GM10266 (cell line): ENCODE results near the gene SEC24D.

Experiments
- DNase-seq: peaks from one replicate; pipeline ENCODE4 v3.0.0; 2012; ENCODE audit errors: extremely low spot score
- TF ChIP-seq, protein P1 (sequence below): IDR thresholded peaks from 2 replicates; pipeline ENCODE4 v1.5.1; 2012; ENCODE audit warnings: mild to moderate bottlenecking, low read depth; ENCODE audit not compliant: control insufficient read depth, insufficient read depth; ENCODE audit errors: missing control alignments

Gene SEC24D

DNA sequence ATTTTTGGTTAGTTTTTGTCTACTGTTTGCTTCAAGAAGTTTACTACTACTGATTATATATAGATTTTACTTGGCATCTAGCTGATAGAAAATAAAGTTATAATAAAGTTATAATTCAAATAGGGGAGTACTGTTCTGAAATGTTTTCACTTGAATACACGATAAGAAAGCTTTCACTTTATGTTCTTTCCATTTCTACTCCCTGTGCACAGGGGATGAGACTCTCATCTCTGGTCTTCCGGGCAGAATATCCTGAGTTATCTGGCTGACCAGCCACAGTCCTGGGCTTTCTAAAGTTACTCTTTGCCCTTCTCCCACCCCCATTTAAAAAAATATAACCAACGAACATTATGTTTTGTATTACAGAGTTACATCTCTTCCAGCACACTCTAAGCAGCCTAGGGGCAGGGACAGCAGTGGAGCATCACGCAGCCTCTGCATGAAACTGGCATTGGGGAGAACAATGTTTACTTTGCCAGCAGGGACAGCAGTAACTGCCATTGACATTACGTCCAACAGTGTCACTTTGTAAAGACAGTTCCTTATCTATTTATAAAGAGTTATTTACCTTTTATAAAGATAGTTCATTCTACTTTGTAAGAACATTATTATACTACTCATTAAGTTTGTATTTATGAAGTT is 86.5 kb downstream of the SEC24D start:
- DNase-seq, result no peak
- TF ChIP-seq, protein P1, sequence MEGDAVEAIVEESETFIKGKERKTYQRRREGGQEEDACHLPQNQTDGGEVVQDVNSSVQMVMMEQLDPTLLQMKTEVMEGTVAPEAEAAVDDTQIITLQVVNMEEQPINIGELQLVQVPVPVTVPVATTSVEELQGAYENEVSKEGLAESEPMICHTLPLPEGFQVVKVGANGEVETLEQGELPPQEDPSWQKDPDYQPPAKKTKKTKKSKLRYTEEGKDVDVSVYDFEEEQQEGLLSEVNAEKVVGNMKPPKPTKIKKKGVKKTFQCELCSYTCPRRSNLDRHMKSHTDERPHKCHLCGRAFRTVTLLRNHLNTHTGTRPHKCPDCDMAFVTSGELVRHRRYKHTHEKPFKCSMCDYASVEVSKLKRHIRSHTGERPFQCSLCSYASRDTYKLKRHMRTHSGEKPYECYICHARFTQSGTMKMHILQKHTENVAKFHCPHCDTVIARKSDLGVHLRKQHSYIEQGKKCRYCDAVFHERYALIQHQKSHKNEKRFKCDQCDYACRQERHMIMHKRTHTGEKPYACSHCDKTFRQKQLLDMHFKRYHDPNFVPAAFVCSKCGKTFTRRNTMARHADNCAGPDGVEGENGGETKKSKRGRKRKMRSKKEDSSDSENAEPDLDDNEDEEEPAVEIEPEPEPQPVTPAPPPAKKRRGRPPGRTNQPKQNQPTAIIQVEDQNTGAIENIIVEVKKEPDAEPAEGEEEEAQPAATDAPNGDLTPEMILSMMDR, result no peak

DNA sequence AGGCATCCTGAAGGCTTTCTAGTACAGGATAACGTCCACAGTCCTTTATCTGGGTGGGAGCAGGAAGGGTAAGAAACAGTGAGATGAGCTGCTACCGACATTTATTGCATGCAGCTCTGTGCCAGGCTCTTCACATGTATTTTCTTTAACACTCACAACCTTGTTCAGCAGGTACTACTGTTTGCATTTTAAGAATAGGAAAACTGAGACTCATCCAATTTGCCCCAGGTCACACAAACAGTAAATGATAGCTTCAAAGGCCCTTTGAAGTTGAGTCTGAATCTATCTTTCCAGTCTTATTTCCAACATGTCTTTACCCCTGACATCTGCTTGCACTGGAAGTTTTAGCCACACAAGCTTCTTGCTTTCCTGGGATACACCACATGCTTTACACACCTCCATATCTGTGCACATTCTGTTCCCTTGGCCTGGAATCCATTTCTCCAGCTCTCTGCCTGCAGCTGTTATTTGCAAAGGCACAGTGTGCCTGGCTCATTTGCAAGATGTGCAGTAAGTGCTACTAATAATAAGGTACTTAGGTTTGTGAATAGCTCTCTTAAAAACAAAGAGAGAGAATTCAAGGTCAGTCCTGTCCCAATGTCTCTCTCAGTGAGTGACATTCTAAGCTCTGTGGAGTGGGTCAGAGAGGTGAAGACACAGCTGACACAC is 89.5 kb downstream of the SEC24D start:
- TF ChIP-seq, protein P1, result no peak
- no peak for DNase-seq

DNA sequence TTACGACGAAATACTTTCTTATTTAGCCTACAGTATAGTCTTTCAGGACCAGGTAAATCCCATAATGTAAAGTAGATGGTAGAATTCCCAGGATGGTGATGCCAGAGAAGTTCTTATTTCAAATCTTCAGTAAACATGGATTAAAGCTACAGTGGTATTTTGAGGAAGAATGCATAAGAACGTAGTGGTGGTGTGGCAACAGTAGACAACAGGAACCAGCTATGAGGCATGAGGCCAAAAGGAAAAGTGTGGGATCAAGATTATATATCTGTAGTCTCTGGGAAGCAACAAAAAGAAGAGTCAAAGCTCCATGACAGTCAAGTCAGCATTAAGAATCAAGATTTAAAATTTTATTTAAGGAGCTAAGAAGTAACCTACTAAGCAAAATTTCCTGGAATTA is 90.6 kb downstream of the SEC24D start:
- DNase-seq, result no peak
- TF ChIP-seq, protein P1, result no peak

DNA sequence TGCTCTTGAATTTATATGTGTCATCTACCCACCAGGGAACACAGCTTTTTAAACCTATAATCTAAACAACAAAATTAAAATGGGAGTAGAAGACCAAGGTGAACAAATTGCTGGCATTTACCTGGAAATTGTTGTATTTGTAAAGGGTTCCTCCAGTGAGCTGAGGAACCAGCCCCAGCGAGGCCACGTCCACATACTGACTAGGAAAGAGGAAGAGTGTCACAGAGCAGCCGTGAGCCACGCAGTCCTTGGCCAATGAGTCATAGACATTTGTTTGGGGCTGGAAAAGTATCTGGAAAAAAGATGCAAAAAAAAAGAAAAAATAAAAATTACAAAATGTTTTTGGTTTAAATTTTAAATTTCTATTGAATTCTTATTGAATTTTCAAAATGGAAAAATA is 92.1 kb downstream of the SEC24D start:
- no peak for DNase-seq
- TF ChIP-seq, protein P1, result no peak

DNA sequence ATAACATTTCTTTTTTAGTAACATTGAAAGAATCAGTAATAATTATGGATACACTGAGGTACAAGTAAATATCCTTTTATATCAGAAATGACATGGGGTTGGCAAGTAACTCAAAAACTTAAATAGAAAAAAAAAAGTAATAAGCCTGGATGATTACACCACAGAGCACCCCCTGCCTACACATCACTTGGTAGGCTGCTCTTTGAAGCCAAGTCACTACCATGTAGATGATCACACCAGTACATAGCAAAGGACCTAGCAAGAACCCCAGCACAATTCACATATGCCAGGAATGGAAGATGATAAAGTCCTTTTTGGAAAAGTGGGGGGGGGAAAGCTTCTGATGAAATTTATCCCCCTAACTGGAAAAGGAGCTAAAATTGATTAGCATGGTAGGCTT is 93.9 kb downstream of the SEC24D start:
- TF ChIP-seq, protein P1, result no peak

DNA sequence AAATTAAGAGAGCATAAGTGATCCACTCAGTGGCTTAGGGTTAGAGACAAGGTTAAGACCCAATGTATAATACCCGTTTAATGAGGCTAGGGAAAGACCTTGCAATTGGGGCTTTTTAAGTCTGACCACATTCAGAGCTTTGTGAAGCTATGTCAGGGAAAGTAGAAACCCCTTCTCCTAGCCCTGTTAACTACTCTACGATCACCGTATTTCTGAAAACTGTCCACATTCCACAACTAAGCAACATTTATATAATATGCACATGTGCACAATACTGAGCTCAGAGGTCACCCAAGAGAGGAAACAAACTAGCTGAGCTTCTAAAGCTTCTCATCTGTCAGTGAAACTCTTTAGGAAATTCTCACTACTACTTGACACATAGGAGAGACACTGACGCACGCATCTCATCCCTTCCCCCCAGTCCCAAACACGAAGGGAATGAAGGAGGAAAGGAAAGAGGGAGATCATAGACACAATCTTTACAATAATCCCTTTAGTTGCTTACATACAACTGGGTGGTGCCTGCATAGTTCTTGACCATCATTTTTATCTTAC is 94.5 kb downstream of the SEC24D start:
- TF ChIP-seq, protein P1, result no peak
- no peak for DNase-seq

More for the DNA sequence above, 93.9 kb downstream of the SEC24D start:
- DNase-seq, result no peak

DNA sequence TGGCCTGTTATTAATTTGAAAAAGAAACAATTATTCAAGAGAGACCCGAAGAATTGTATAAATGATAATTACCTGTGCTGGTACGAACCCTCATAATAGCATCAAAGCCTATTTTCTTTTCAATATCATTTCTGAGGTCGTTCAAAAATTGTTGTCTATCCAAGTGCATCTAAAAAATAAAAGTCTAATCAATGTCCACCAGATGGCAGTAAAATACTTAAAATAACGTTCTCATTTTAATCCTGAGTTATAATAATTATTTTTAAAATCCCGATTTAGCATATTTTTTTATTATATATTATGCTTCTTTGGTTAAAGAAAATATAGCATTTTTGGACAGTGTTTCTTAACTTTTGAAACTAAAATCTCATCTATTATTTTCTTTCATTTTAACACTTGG is 95.1 kb downstream of the SEC24D start:
- no peak for DNase-seq
- TF ChIP-seq, protein P1, result peak; percentile 22
